HepG2 (cell line): Measurements from ENCODE around the gene RBM18. TPM values are rescaled to one million over a fixed set of nuclear protein-coding genes. Genes with fewer than 3 reads are reported as not detected.

Experiments used
- AHDC1 ChIP-seq: sonication (generic); formaldehyde crosslinking; IDR thresholded peaks from 2 replicates; pipeline ENCODE4 v1.5.1; 2020; ENCODE audit warnings: mild to moderate bottlenecking, missing genetic modification reagents, borderline replicate concordance
- CENPT ChIP-seq: sonication (generic); formaldehyde crosslinking; IDR thresholded peaks from 2 replicates; pipeline ENCODE4 v1.8.0; 2022; ENCODE audit warnings: low read depth, mild to moderate bottlenecking, moderate library complexity, missing genetic modification reagents
- DMTF1 ChIP-seq: sonication (generic); formaldehyde crosslinking; IDR thresholded peaks from 2 replicates; pipeline ENCODE4 v1.4.0; 2020; ENCODE audit warnings: mild to moderate bottlenecking, missing genetic modification reagents
- FOXO1 ChIP-seq: sonication (generic); formaldehyde crosslinking; IDR thresholded peaks from 2 replicates; pipeline ENCODE4 v1.4.0; 2020; ENCODE audit warnings: missing genetic modification reagents
- HNF4A ChIP-seq: sonication (generic); formaldehyde crosslinking; IDR thresholded peaks from 2 replicates; pipeline ENCODE4 v1.4.0; 2020; ENCODE audit warnings: missing genetic modification reagents
- LCORL ChIP-seq, 2 experiments: fragments of 450-650 bp in 1 of 2; sonication (generic) in 1 of 2; formaldehyde crosslinking in 1 of 2; IDR thresholded peaks; 2 replicates each; pipeline versions ENCODE4 v1.5.0 to v1.6.1; 2017 to 2020; ENCODE audit warnings: antibody characterized with exemption in 1 of 2, missing genetic modification reagents in 1 of 2
- MIER2 ChIP-seq: IDR thresholded peaks from 2 replicates; pipeline ENCODE4 v1.6.1; 2016; ENCODE audit warnings: missing biosample characterization, missing genetic modification reagents
- NCOA5 ChIP-seq: sonication (generic); formaldehyde crosslinking; IDR thresholded peaks from 2 replicates; pipeline ENCODE4 v1.4.0; 2020; ENCODE audit warnings: missing genetic modification reagents
- SOX6 ChIP-seq, 2 experiments: fragments of 450-650 bp in 1 of 2; sonication (generic) in 1 of 2; formaldehyde crosslinking in 1 of 2; IDR thresholded peaks; 2 replicates each; pipeline versions ENCODE4 v1.4.0 to v1.6.1; 2017 to 2020; ENCODE audit warnings: antibody characterized with exemption in 1 of 2, mild to moderate bottlenecking in 1 of 2, missing genetic modification reagents in 1 of 2
- XRCC5 ChIP-seq: fragments of 200-400 bp; formaldehyde crosslinking; optimal IDR thresholded peaks from 2 replicates; pipeline ENCODE3; 2017; ENCODE audit warnings: mild to moderate bottlenecking, low read length
- ZNF776 ChIP-seq: sonication (generic); formaldehyde crosslinking; IDR thresholded peaks from 2 replicates; pipeline ENCODE4 v1.4.0; 2020; ENCODE audit warnings: mild to moderate bottlenecking, missing genetic modification reagents
- polyA plus RNA-seq, 8 experiments: library from polyadenylated mRNA; depleted of rRNA in 3 of 8; stranded (reverse) in 7 of 8; unstranded in 1 of 8; fragments of >200 nt; fragmentation: Illumina TruSeq in 4 of 8; extraction: Trizol in 4 of 8; gene quantifications; 2 replicates each; pipeline versions ENCODE4 v1.2.1 to v1.2.3, GENCODE V29; 2011 to 2016; ENCODE audit warnings: low read depth in 4 of 8, missing spikeins in 1 of 8, mixed read lengths in 1 of 8; ENCODE audit not compliant: insufficient read depth in 1 of 8
- total RNA-seq, 5 experiments: library from RNA; depleted of rRNA; stranded (reverse); fragments of >200 nt; fragmentation: Illumina TruSeq; extraction: Trizol; gene quantifications; 2 replicates each; pipeline ENCODE4 v1.2.3, GENCODE V29; 2016; ENCODE audit warnings: low read depth in 1 of 5

The RBM18 gene
- total and polyA plus RNA-seq, 2 of the 13 experiments (the other 11 are each of a cell fraction or from before 2014, with no cell fraction given) = 12.6 to 16.6 TPM

DNA sequence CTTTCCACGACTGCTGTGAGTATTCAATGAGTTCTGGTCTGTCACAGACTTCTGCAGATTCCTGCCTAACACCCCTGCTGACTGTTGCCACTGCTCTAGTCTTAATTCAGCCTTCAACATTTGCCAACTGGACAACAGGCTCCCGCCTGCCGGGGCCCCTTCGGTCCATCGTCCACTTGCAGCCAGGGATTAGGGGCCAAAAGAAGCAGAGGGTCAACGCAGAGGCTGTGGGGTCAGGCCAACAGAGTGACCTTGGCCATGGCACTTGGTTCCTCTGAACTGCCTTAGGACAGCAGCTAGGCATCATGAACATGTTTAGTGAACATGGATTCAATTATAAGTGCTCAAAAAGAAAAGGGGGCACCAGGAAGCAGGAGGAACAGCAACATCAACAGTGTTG, 76.3 kb downstream of the RBM18 start (continued):
- no peak for TF ChIP-seq DMTF1 (CRISPR knock-in tag)
- TF ChIP-seq SOX6 (IDR thresholded peaks at IDR 0.05) = no peak
- peak; percentile 46; the same call in 1 of the 2 replicates for TF ChIP-seq SOX6 (CRISPR knock-in tag; IDR thresholded peaks at IDR 0.05)
- peak; percentile 51 for TF ChIP-seq XRCC5
- TF ChIP-seq ZNF776 (CRISPR knock-in tag) = no peak
- 0 out of 2 replicates have a peak, but pooled peaks have one; percentile 12 for TF ChIP-seq FOXO1 (CRISPR knock-in tag)
- no peak for TF ChIP-seq NCOA5 (CRISPR knock-in tag)
- no peak for TF ChIP-seq LCORL (IDR thresholded peaks at IDR 0.05)
- TF ChIP-seq LCORL (CRISPR knock-in tag; IDR thresholded peaks at IDR 0.05) = peak; percentile 20; the same call in 1 of the 2 replicates
- TF ChIP-seq AHDC1 (CRISPR knock-in tag) = no peak
- no peak for TF ChIP-seq CENPT (CRISPR knock-in tag)
- peak; percentile 92 for TF ChIP-seq HNF4A
- TF ChIP-seq MIER2 (CRISPR knock-in tag) = peak; percentile 24; the same call in 1 of the 2 replicates
- TF ChIP-seq, all 625 proteins: peak for 38

Other genes starting within 250 kb of the RBM18 start
- gene TTLL11, start 171.5 kb downstream of the RBM18 start, total RNA-seq (2016; rRNA removed; fragmentation: Illumina TruSeq; extraction: Trizol) = 3.1 and 4.5 TPM in 2 replicates
- 5.2 and 6.4 TPM in 2 replicates for gene TTLL11, start 171.5 kb downstream of the RBM18 start, polyA plus RNA-seq (2011; rRNA removed)
- gene NDUFA8, start 105.1 kb downstream of the RBM18 start, total RNA-seq (2016; rRNA removed; fragmentation: Illumina TruSeq; extraction: Trizol) = 71.7 and 112 TPM in 2 replicates
- 57.7 and 68.6 TPM in 2 replicates for gene NDUFA8, start 105.1 kb downstream of the RBM18 start, polyA plus RNA-seq (2011; rRNA removed)
- not detected in 2 replicates for gene MORN5, start 104.9 kb downstream of the RBM18 start, total RNA-seq (2016; rRNA removed; fragmentation: Illumina TruSeq; extraction: Trizol)
- not detected in 2 replicates for gene MORN5, start 104.9 kb downstream of the RBM18 start, polyA plus RNA-seq (2011; rRNA removed)
- 0.70 and 1.3 TPM in 2 replicates for gene LHX6, start 35.9 kb downstream of the RBM18 start, total RNA-seq (2016; rRNA removed; fragmentation: Illumina TruSeq; extraction: Trizol)
- gene LHX6, start 35.9 kb downstream of the RBM18 start, polyA plus RNA-seq (2011; rRNA removed) = 1.1 and 1.2 TPM in 2 replicates
- 37.3 and 47.2 TPM in 2 replicates for gene MRRF, start within 50 bp of the RBM18 start, total RNA-seq (2016; rRNA removed; fragmentation: Illumina TruSeq; extraction: Trizol)
- gene MRRF, start within 50 bp of the RBM18 start, polyA plus RNA-seq (2011; rRNA removed) = 37.6 and 44.3 TPM in 2 replicates
- 0.06 and 0.07 TPM in 2 replicates for gene PTGS1, start 106.2 kb upstream of the RBM18 start, total RNA-seq (2016; rRNA removed; fragmentation: Illumina TruSeq; extraction: Trizol)
- gene PTGS1, start 106.2 kb upstream of the RBM18 start, polyA plus RNA-seq (2011; rRNA removed) = 0.05 and 0.08 TPM in 2 replicates
- gene OR1J1, start 213.1 kb upstream of the RBM18 start, total RNA-seq (2016; rRNA removed; fragmentation: Illumina TruSeq; extraction: Trizol) = not detected in 2 replicates
- not detected in 2 replicates for gene OR1J1, start 213.1 kb upstream of the RBM18 start, polyA plus RNA-seq (2011; rRNA removed)
- gene OR1J2, start 246.0 kb upstream of the RBM18 start, total RNA-seq (2016; rRNA removed; fragmentation: Illumina TruSeq; extraction: Trizol) = not detected in 2 replicates
- gene OR1J2, start 246.0 kb upstream of the RBM18 start, polyA plus RNA-seq (2011; rRNA removed) = not detected in 2 replicates